Measurements from ENCODE around the gene LDLRAD3.

Gene LDLRAD3

DNA sequence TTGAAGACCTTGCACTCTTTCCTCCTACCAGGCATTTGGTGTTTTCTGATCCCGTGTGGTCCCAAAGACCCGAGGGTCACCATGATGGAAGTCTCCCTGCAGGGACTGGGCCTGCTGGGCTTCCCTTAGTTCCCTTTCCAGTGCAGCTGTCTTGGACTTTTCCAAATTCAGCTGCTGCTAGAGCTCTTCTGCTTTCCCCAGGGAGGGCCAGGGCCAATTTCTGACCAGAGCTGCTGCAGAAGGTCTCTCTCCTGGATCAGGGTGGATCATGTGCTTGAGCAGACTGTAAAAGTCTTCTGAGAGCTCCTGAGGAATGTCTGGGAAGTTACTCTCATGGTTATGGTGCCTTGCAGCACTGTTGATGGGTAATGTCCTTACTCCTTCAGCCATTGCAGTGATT is 23.2 kb downstream of the LDLRAD3 start:
- no peak overlapping the region for H3K27ac ChIP-seq
- TF ChIP-seq CTCF (IDR thresholded peaks at IDR 0.05; ENCODE audit: low read depth, low read length) = no peak
- H3K27me3 ChIP-seq (ENCODE audit: insufficient read depth, low read depth, severe bottlenecking) = no peaks in the 10 kb centered on the region
- no peaks in the 10 kb centered on the region for H3K9me3 ChIP-seq (ENCODE audit: severe bottlenecking)
- no peaks in the 10 kb centered on the region; the same call in 1 of the 2 replicates for H3K36me3 ChIP-seq
- no peak for DNase-seq
- H3K4me3 ChIP-seq (ENCODE audit: low read depth, low read length) = no peak overlapping the region

GRCh38 chr11:35968386-35969088 is 24.7 kb downstream of the LDLRAD3 start:
- H3K27ac ChIP-seq = peak overlapping the region; percentile 54
- peak; percentile 45 for DNase-seq
- H3K27me3 ChIP-seq (ENCODE audit: insufficient read depth, low read depth, severe bottlenecking) = no peaks in the 10 kb centered on the region
- no peaks in the 10 kb centered on the region; the same call in 1 of the 2 replicates for H3K36me3 ChIP-seq
- no peaks in the 10 kb centered on the region for H3K9me3 ChIP-seq (ENCODE audit: severe bottlenecking)
- no peak for TF ChIP-seq CTCF (IDR thresholded peaks at IDR 0.05; ENCODE audit: low read depth, low read length)
- H3K4me3 ChIP-seq (ENCODE audit: low read depth, low read length) = peak overlapping the region; percentile 15

DNA sequence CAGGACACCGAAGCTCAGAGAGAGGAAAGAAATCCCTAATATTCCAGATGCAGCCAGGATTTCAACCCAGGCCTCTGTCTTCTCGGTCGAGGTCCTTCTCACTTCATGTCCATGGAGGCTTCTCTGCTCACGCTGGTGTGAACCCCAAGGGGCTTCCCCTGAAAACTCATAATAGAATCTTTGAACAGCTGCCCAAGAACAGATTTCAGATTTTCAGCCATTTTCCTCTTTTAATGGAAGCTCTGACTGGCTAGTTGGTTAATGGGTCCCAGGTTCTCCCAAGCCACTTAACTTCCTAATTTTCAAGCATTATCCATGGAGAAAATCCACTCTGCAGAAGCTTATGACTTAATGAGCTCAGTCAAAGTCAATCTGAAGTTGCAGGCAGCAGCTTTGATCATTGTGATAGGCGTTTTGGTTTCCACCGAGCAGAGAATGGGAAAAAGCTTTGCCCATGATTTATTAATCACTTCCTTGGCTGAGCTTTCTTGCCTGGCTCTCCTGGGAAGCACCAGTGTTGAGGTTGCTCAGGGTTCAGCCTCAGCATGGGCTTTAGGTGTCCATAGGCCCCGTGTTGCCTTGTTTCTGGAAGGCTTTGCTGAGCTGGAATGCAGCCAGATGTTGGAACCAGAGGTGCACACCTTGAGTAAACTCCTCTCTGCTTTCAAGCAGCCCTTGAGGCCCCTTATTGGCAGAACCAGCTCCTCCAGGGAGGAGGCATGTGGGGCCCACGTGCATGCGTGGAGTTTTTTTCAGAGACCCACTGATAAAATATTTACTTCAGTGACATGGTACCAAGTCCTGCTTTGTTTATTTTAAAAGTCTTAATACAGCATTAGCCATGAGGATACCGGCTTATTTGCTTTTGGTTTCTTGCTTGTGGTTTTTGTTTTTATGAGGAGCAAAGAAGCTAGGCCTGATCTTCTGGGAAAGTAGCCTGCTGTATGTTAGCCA is 25.5 kb downstream of the LDLRAD3 start:
- no peak for TF ChIP-seq CTCF (IDR thresholded peaks at IDR 0.05; ENCODE audit: low read depth, low read length)
- no peaks in the 10 kb centered on the region for H3K9me3 ChIP-seq (ENCODE audit: severe bottlenecking)
- peak overlapping the region; percentile 54 for H3K27ac ChIP-seq
- H3K4me3 ChIP-seq (ENCODE audit: low read depth, low read length) = peak overlapping the region; percentile 15
- no peaks in the 10 kb centered on the region for H3K27me3 ChIP-seq (ENCODE audit: insufficient read depth, low read depth, severe bottlenecking)
- H3K36me3 ChIP-seq = peaks cover 2% of the 10 kb centered on the region; the same call in 1 of the 2 replicates
- peak; percentile 49 for DNase-seq

DNA sequence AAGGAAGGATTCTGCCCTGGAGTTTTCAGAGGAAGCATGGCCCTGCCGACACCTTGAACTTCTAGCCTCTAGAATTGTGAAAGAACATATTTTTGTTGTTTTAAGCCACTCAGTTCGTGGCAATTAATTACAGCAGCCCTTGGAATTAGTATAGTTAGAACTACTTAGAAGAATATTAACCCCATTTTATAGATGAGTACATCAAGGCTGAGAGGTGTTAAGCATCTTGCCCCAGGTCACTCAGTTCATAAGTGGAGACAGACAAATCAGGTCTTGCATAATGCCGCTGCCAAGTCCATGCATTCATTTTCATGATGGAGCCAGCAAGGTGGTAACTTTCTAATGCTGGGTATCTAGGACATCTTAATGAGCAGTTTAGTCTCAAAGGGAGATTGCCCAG is 26.6 kb downstream of the LDLRAD3 start:
- no peak for DNase-seq
- peaks cover 2% of the 10 kb centered on the region; the same call in 1 of the 2 replicates for H3K36me3 ChIP-seq
- no peaks in the 10 kb centered on the region for H3K9me3 ChIP-seq (ENCODE audit: severe bottlenecking)
- no peak overlapping the region for H3K4me3 ChIP-seq (ENCODE audit: low read depth, low read length)
- no peak for TF ChIP-seq CTCF (IDR thresholded peaks at IDR 0.05; ENCODE audit: low read depth, low read length)
- H3K27me3 ChIP-seq (ENCODE audit: insufficient read depth, low read depth, severe bottlenecking) = no peaks in the 10 kb centered on the region
- H3K27ac ChIP-seq = no peak overlapping the region

- Histone ChIP-seq H3K27me3 (ENCODE audit: insufficient read depth, low read depth, severe bottlenecking) (no peaks in the 10 kb centered on the region), H3K27ac (no peak overlapping the region), H3K36me3 (peaks cover 2% of the 10 kb centered on the region; the same call in 1 of the 2 replicates), H3K4me3 (ENCODE audit: low read depth, low read length) (no peak overlapping the region), H3K9me3 (ENCODE audit: severe bottlenecking) (no peaks in the 10 kb centered on the region)
- no peak for DNase-seq
- no peak for TF ChIP-seq CTCF (IDR thresholded peaks at IDR 0.05; ENCODE audit: low read depth, low read length)
Observed at GRCh38 chr11:35971841-35972422, 28.1 kb downstream of the LDLRAD3 start.

Measured in WERI-Rb-1 (cell line).